Sciatic nerve (tissue), 2 donors: ENCODE data around the gene EHMT1. TPM values are rescaled to one million over a fixed set of nuclear protein-coding genes. Genes with fewer than 3 reads are reported as not detected.
"Not testable (repeated sequence)": the region's sequence is repeated elsewhere in the genome, so short reads cannot be mapped to it uniquely, and the experiment has no call there.

ENCODE experiments used
- ATAC-seq: fragments of 200-7000 bp; cut with Tn5 transposase; one replicate; pipeline ENCODE4 v1.9.1; 2020; ENCODE audit warnings: mild to moderate bottlenecking, moderate library complexity
- DNase-seq: peaks from one replicate; pipeline ENCODE4 v3.0.0-alpha.2; 2020; ENCODE audit warnings: low spot score
- intact Hi-C: fragments of 100-400 bp; cut with DNase I; formaldehyde crosslinking; loops from one replicate; pipeline ENCODE4 v1.14.2; 2022
- total RNA-seq: library from RNA; stranded (reverse); fragmentation: NEBNext Ultra II Directional; extraction: Animal tissue kit (Norgen Biotek cat#: 25700); gene quantifications from one replicate; pipeline ENCODE4 v1.2.1, GENCODE V29; 2021
- donor health status: DM: no; HTN: no; CAD: no.
- donor health status: DM: no; HTN: no; CAD: no.

EHMT1 gene
- total RNA-seq, 1 donor from 2014 or later = 104 TPM

DNA sequence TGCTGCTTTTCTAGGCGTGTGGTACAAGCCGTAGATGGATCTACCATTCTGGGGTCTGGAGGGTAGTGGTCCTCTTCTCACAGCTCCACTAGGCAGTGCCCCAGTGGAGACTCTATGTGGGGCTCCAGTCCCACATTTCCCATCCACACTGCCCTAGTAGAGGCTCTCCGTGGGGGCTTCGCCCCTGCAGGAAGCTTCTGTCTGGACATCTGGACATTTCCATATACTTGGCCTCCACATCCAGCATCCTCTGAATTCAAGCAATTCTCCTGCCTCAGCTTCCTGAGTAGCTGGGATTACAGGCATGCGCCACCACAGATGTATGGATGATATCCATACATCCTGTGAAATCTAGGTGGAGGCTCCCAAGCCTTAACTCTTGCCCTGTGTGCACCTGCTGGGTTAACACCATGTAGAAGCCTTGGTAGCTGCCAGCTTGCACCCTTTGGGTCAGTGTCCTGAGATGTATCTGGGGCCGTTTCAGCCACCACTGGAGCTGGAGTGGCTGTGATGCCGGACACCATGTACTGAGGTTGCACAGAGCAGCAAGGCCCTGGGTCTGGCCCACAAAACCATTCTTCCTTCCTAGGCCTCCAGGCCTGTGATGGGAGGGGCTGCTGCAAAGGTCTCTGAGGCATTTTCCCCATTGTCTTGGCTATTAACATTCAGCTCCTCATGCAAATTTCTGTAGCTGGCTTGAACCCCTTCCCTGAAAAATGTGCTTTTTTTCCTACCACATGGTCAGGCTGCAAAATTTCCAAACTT lies 84.0 kb downstream of the EHMT1 start:
- intact Hi-C loops = no loop called here
- DNase-seq (no peak), ATAC-seq (no peak)

GRCh38 chr9:137703842-137704508 lies 85.2 kb downstream of the EHMT1 start:
- DNase-seq (no peak), ATAC-seq (peak; percentile 62)
- intact Hi-C loops = no loop called here

- DNase-seq (no peak), ATAC-seq (no peak)
- intact Hi-C loops = no loop called here
Measured at GRCh38 chr9:137705443-137705863, 86.6 kb downstream of the EHMT1 start.

GRCh38 chr9:137705906-137706305 lies 87.1 kb downstream of the EHMT1 start:
- intact Hi-C loops = no loop called here
- DNase-seq (no peak), ATAC-seq (no peak)

- DNase-seq (no peak), ATAC-seq (no peak)
- intact Hi-C loops = no loop called here
Measured at GRCh38 chr9:137707361-137707760, 88.6 kb downstream of the EHMT1 start.

- DNase-seq (no peak), ATAC-seq (no peak)
- intact Hi-C loops = no loop called here
Measured at GRCh38 chr9:137708590-137709284, 89.9 kb downstream of the EHMT1 start.

- no peak for ATAC-seq
- no peak for DNase-seq
- intact Hi-C loops = no loop called here
Measured at GRCh38 chr9:137709411-137710101, 90.8 kb downstream of the EHMT1 start.

- intact Hi-C loops = no loop called here
- DNase-seq = peak; percentile 51
- no peak for ATAC-seq
Measured at GRCh38 chr9:137710704-137711103, 91.9 kb downstream of the EHMT1 start.

GRCh38 chr9:137711678-137712105 lies 92.9 kb downstream of the EHMT1 start:
- ATAC-seq (peak; percentile 20), DNase-seq (peak; percentile 46)
- intact Hi-C loops = no loop called here

- ATAC-seq (no peak), DNase-seq (no peak)
- intact Hi-C loops = no loop called here
Measured at GRCh38 chr9:137715321-137715720, 96.5 kb downstream of the EHMT1 start.

DNA sequence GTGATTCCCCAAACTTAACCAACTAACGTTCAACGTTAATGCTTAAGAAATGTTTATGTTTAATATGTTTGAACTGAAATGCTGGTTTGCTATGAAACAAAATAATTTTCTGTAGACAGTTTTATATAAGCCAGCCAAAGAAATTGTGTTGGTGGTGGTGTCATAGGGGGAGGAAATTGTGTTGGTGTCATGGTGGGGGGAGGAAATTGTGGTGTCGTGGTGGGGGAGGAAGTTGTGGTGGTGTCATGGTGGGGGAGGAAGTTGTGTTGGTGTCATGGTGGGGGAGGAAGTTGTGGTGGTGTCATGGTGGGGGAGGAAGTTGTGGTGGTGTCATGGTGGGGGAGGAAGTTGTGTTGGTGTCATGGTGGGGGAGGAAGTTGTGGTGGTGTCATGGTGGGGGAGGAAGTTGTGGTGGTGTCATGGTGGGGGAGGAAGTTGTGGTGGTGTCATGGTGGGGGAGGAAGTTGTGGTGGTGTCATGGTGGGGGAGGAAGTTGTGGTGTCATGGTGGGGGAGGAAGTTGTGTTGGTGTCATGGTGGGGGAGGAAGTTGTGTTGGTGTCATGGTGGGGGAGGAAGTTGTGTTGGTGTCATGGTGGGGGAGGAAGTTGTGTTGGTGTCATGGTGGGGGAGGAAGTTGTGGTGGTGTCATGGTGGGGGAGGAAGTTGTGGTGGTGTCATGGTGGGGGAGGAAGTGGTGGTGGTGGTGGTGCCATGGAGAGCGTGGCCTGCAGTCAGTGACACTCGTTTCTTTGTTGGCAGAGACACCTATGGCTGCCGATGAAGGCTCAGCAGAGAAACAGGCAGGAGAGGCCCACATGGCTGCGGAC lies 97.3 kb downstream of the EHMT1 start:
- intact Hi-C loops, ATAC-seq, DNase-seq: not testable (repeated sequence)

GRCh38 chr9:137716694-137717287 lies 98.0 kb downstream of the EHMT1 start:
- DNase-seq = peak; percentile 45
- no peak for ATAC-seq
- intact Hi-C loops = no loop called here

- intact Hi-C loops = no loop called here
- DNase-seq (peak; percentile 28), ATAC-seq (no peak)
Measured at GRCh38 chr9:137717776-137718327, 99.0 kb downstream of the EHMT1 start.

GRCh38 chr9:137719194-137719593 lies 100.4 kb downstream of the EHMT1 start:
- DNase-seq (peak; percentile 44), ATAC-seq (no peak)
- intact Hi-C loops = no loop called here

GRCh38 chr9:137720571-137721110 lies 101.8 kb downstream of the EHMT1 start:
- intact Hi-C loops = no loop called here
- no peak for ATAC-seq
- peak; percentile 41 for DNase-seq

GRCh38 chr9:137721479-137721878 lies 102.7 kb downstream of the EHMT1 start:
- DNase-seq = no peak
- no peak for ATAC-seq
- intact Hi-C loops = no loop called here

DNA sequence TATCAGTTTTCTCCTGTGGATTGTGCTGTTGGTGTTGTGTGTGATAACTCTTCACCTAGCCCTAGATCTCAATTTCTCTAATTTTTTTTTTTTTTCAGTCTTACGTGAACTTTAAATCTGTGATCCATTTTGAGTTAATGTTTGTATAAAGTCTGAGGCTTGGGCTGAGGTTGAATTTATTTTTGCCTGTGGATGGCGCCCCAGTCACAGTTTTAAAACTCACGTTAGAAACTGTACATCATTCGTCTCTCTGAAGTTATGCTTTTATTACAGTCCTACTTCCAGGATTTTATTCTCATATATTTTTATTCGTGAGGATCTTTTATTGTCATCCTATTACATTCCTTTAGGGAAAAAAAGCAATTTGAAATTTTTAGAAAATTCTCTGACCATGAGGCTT lies 103.1 kb downstream of the EHMT1 start:
- no peak for ATAC-seq

DNA sequence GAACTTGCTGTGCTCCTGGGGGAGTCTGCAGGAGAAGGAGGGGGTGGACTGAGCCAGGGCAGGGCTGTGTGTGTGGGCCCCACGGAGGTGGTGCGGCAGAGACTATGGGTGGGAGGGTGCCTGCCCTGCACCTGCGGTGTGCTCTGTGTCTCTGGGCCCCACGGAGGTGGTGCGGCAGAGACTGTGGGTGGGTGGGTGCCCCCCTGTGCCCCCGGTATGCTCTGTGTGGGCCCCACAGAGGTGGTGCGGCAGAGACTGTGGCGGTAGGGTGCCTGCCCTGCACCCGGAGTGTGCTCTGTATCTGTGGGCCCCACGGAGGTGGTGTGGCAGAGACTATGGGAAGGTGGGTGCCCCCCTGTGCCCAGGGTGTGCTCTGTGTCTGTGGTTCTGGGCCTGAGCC lies 103.7 kb downstream of the EHMT1 start:
- intact Hi-C loops = no loop called here
- DNase-seq (peak; percentile 25), ATAC-seq (no peak)

More for the DNA sequence above, 103.1 kb downstream of the EHMT1 start:
- intact Hi-C loops = no loop called here
- no peak for DNase-seq
